Measurements from ENCODE around the gene PRKN. TPM values are rescaled to one million over a fixed set of nuclear protein-coding genes. Genes with fewer than 3 reads are reported as not detected.

PRKN gene
- total RNA-seq, 1 experiment from 2014 or later: 2.0 TPM

GRCh38 chr6:161406646-161407045 is 1320.9 kb downstream of the PRKN start:
- Histone ChIP-seq H3K27ac (ENCODE audit: insufficient read length, low read depth, low read length) (no peak overlapping the region), H2BK12ac (ENCODE audit: insufficient read length, low read depth, low read length) (no peak overlapping the region), H2BK120ac (ENCODE audit: low read depth, low read length, poor library complexity, severe bottlenecking) (no peak overlapping the region), H2BK5ac (ENCODE audit: insufficient read length, low read length) (no peak overlapping the region), H3K4me1 (ENCODE audit: insufficient read depth, low read length) (no peaks in the 10 kb centered on the region), H3K79me1 (ENCODE audit: insufficient read depth, low read depth, low read length, poor library complexity, severe bottlenecking) (no peaks in the 10 kb centered on the region), H4K8ac (replicated peaks; ENCODE audit: insufficient read length, low read depth, low read length) (no peak overlapping the region), H3K14ac (ENCODE audit: insufficient read depth, low read length) (no peak overlapping the region), H3K27me3 (ENCODE audit: insufficient read depth, low read length) (no peaks in the 10 kb centered on the region), H2AK5ac (ENCODE audit: insufficient read length, low read length) (no peak overlapping the region), H3K4ac (ENCODE audit: low read depth, low read length) (no peak overlapping the region), H3K18ac (ENCODE audit: insufficient read length, low read depth, low read length) (no peak overlapping the region), H3T11ph (ENCODE audit: low read length) (no peak overlapping the region), H4K91ac (ENCODE audit: insufficient read length, low read depth, low read length) (no peak overlapping the region), H4K20me1 (ENCODE audit: control insufficient read depth, insufficient read depth, insufficient read length) (no peaks in the 10 kb centered on the region), H2BK15ac (ENCODE audit: low read depth, low read length) (no peak overlapping the region), H3K23me2 (ENCODE audit: insufficient read length, low read depth, low read length, poor library complexity, severe bottlenecking) (no peaks in the 10 kb centered on the region), H2AFZ (ENCODE audit: low read length) (no peak overlapping the region), H3K9ac (ENCODE audit: extremely low read depth, insufficient read length, low read length) (no peak overlapping the region), H3K4me2 (ENCODE audit: insufficient read depth, insufficient read length, low read length) (no peak overlapping the region), H3K79me2 (ENCODE audit: insufficient read depth, low read length) (no peaks in the 10 kb centered on the region), H4K5ac (ENCODE audit: insufficient read length, low read depth, low read length) (no peak overlapping the region), H3K23ac (ENCODE audit: insufficient read length, low read depth, low read length) (no peak overlapping the region), H2BK20ac (ENCODE audit: low read depth, low read length, poor library complexity, severe bottlenecking) (no peak overlapping the region), H3K9me3 (ENCODE audit: control insufficient read depth, low read depth, low read length) (peaks cover 6% of the 10 kb centered on the region), H3K56ac (ENCODE audit: insufficient read length, low read depth, low read length) (no peak overlapping the region)
- no CpG with 5 or more reads among the region's 6 CpGs for WGBS (ENCODE audit: extremely low coverage, insufficient read length, low lambda C conversion rate)
- Mint-ChIP-seq H3K4me1 (peaks cover 7 to 14% of the 10 kb centered on the region in 2 experiments), H3K27ac (no peak overlapping the region), H3K4me3 (no peak overlapping the region), H3K27me3 (ENCODE audit: low read depth) (no peaks in the 10 kb centered on the region; the same call in none of the 2 replicates), H3K36me3 (ENCODE audit: insufficient read depth in 1 of 3, low read depth in 3 of 3) (peaks cover 0 to 11% (median 7%) of the 10 kb centered on the region in 3 experiments; a peak in 3 of 7 replicates), H3K9me3 (peaks cover 12 to 16% of the 10 kb centered on the region in 2 experiments)
- DNase-seq: no peak
- no peak for TF ChIP-seq CTCF (conservative IDR thresholded peaks at IDR 0.05)
